ENCODE results near the gene HSPA12B. TPM values are rescaled to one million over a fixed set of nuclear protein-coding genes. Genes with fewer than 3 reads are reported as not detected.

The HSPA12B gene
- total RNA-seq, 1 experiment from 2014 or later = not detected

DNA sequence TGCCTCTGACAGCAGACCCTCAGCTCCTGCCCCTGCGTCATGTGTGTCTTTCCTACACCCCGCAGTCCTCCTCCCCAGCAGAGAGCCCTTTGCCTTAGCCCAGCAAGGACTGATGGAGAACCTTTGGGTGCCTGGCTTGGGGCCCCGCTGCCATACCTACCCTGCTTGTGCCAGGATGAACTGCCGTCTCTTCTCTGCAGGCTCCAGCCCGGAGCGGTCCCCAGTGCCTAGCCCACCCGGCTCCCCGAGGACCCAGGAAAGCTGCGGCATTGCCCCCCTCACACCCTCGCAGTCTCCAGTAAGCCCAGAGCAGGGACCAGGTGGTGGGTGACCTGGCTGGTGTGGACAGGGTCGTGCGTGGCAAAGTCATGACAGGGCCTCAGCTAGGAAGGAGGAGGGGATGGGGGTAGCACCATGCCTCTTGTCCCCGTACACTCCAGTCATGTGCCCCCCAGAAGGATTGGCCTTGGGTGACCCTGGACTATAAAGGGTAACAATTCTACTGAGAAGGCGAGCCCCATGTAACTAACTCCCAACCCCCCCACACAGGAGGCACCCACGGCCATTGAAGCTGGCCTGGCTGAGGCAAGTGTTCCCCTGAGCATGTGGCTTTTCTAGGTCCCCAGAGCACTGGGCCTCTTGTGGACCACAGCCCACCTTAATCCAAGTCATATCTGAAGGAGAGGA, 8.3 kb downstream of the HSPA12B start:
- Mint-ChIP-seq H3K27ac (ENCODE audit: unreplicated experiment) (no peak overlapping the region), H3K9me3 (ENCODE audit: unreplicated experiment) (no peaks in the 10 kb centered on the region)
- POLR2A ChIA-PET = no interaction called here

DNA sequence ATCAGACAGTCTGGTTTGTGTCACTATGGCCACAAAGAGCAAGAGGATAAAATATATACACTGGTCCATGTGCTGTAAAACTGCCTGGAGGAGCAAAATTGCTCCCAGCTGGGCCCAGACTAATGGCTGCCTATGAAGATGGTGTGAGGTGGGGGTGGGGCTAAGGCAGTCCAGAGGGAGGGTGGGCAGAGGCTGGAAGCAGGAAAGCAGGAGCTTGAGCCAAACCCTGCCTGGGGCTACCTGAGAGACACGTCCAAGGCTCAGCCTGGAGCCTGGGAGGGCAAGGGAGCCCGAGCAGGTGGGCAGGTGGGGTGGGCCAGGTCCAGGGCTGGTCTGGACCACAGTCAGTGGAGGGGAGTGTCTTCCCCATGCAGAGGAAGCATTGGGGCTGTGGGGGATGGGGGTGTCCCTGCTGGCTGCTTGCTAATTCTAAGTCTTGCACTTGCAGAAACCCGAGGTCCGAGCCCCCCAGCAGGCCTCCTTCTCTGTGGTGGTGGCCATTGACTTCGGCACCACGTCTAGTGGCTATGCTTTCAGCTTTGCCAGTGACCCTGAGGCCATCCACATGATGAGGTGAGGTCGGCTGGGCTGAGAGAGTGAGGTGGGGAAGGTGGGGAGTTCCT, 9.5 kb downstream of the HSPA12B start:
- no TSS peak for BruUV-seq (replicated peaks)
- H3K9me3 Mint-ChIP-seq (ENCODE audit: unreplicated experiment) = no peaks in the 10 kb centered on the region
- H3K4me1 ChIP-seq = peaks cover 4% of the 10 kb centered on the region
- H3K9me3 ChIP-seq = no peaks in the 10 kb centered on the region
- no peaks in the 10 kb centered on the region for H3K27me3 ChIP-seq (replicated peaks; ENCODE audit: control insufficient read depth, insufficient read depth, low read length)
- TF ChIP-seq, protein P1, sequence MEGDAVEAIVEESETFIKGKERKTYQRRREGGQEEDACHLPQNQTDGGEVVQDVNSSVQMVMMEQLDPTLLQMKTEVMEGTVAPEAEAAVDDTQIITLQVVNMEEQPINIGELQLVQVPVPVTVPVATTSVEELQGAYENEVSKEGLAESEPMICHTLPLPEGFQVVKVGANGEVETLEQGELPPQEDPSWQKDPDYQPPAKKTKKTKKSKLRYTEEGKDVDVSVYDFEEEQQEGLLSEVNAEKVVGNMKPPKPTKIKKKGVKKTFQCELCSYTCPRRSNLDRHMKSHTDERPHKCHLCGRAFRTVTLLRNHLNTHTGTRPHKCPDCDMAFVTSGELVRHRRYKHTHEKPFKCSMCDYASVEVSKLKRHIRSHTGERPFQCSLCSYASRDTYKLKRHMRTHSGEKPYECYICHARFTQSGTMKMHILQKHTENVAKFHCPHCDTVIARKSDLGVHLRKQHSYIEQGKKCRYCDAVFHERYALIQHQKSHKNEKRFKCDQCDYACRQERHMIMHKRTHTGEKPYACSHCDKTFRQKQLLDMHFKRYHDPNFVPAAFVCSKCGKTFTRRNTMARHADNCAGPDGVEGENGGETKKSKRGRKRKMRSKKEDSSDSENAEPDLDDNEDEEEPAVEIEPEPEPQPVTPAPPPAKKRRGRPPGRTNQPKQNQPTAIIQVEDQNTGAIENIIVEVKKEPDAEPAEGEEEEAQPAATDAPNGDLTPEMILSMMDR (IDR thresholded peaks at IDR 0.05; ENCODE audit: insufficient read depth in 1 of 2, low read depth in 1 of 2, low read length in 1 of 2, severe bottlenecking in 1 of 2, unreplicated experiment in 1 of 2) = no peak
- no peak overlapping the region for H3K4me3 ChIP-seq (ENCODE audit: low read depth, low read length)
- H3K27me3 Mint-ChIP-seq (ENCODE audit: insufficient read depth, unreplicated experiment) = no peaks in the 10 kb centered on the region
- no peak overlapping the region for H3K4me3 Mint-ChIP-seq (ENCODE audit: unreplicated experiment)
- ChIA-PET CTCF (interaction anchor here (1.0 kb wide), 1 partner anchor 8 kb away, joined by 5 read pairs; no protein-coding TSS in a partner anchor), POLR2A (no interaction called here)
- H3K36me3 ChIP-seq (ENCODE audit: control insufficient read depth, insufficient read depth, low read length) = no peaks in the 10 kb centered on the region
- DNase-seq = no peak
- intact Hi-C loops (cut with micrococcal nuclease; ENCODE audit: unreplicated experiment) = no loop called here
- peaks cover 26% of the 10 kb centered on the region for H3K4me1 Mint-ChIP-seq (ENCODE audit: low read depth, unreplicated experiment)
- H3K27ac Mint-ChIP-seq (ENCODE audit: unreplicated experiment) = no peak overlapping the region
- no peaks in the 10 kb centered on the region for H3K36me3 Mint-ChIP-seq (ENCODE audit: insufficient read depth, unreplicated experiment)

More for the DNA sequence above, 8.3 kb downstream of the HSPA12B start:
- peaks cover 26% of the 10 kb centered on the region for H3K4me1 Mint-ChIP-seq (ENCODE audit: low read depth, unreplicated experiment)
- no peak overlapping the region for H3K4me3 Mint-ChIP-seq (ENCODE audit: unreplicated experiment)
- no peaks in the 10 kb centered on the region for H3K9me3 ChIP-seq
- TF ChIP-seq, protein P1 (IDR thresholded peaks at IDR 0.05; ENCODE audit: insufficient read depth in 1 of 2, low read depth in 1 of 2, low read length in 1 of 2, severe bottlenecking in 1 of 2, unreplicated experiment in 1 of 2) = no peak
- H3K4me1 ChIP-seq = peaks cover 5% of the 10 kb centered on the region
- no peaks in the 10 kb centered on the region for H3K36me3 Mint-ChIP-seq (ENCODE audit: insufficient read depth, unreplicated experiment)
- H3K36me3 ChIP-seq (ENCODE audit: control insufficient read depth, insufficient read depth, low read length) = no peaks in the 10 kb centered on the region
- no peak for DNase-seq
- H3K27me3 Mint-ChIP-seq (ENCODE audit: insufficient read depth, unreplicated experiment) = no peaks in the 10 kb centered on the region
- H3K4me3 ChIP-seq (ENCODE audit: low read depth, low read length) = no peak overlapping the region
- H3K27me3 ChIP-seq (replicated peaks; ENCODE audit: control insufficient read depth, insufficient read depth, low read length) = no peaks in the 10 kb centered on the region
- intact Hi-C loops (cut with micrococcal nuclease; ENCODE audit: unreplicated experiment) = no loop called here
- CTCF ChIA-PET = interaction anchor here (1.0 to 1.5 kb wide), 2 partner anchors 9 kb away, joined by 5 read pairs; no protein-coding TSS in a partner anchor
- BruUV-seq (replicated peaks) = no TSS peak

DNA sequence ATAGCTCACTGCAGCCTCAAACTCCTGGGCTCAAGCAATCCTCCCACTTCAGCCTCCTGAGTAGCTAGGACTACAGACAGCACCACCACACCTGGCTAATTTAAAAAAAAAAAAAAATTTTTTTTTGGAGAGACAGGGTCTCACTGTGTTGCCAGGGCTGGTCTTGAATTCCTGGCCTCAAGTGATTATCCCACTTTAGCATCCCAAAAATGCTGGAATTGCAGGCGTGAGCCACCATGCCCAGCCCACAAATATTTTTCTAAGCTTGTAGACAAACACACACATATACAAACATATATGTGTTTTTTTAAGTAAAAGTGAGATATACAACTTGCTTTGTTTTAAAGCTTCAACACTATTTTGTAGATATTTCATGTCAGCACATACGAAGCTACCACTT, 10.8 kb downstream of the HSPA12B start:
- intact Hi-C loops (cut with micrococcal nuclease; ENCODE audit: unreplicated experiment) = no loop called here
- ChIA-PET CTCF (interaction anchor here (0.7 kb wide), 1 partner anchor 75 kb away, joined by 3 read pairs; no protein-coding TSS in a partner anchor), POLR2A (no interaction called here)
- Mint-ChIP-seq H3K27me3 (ENCODE audit: insufficient read depth, unreplicated experiment) (no peaks in the 10 kb centered on the region), H3K27ac (ENCODE audit: unreplicated experiment) (no peak overlapping the region), H3K36me3 (ENCODE audit: insufficient read depth, unreplicated experiment) (no peaks in the 10 kb centered on the region), H3K4me1 (ENCODE audit: low read depth, unreplicated experiment) (peaks cover 17% of the 10 kb centered on the region), H3K9me3 (ENCODE audit: unreplicated experiment) (no peaks in the 10 kb centered on the region), H3K4me3 (ENCODE audit: unreplicated experiment) (no peak overlapping the region)
- no peak overlapping the region for H3K4me3 ChIP-seq (ENCODE audit: low read depth, low read length)
- H3K9me3 ChIP-seq = no peaks in the 10 kb centered on the region
- TF ChIP-seq, protein P1 (IDR thresholded peaks at IDR 0.05; ENCODE audit: insufficient read depth in 1 of 2, low read depth in 1 of 2, low read length in 1 of 2, severe bottlenecking in 1 of 2, unreplicated experiment in 1 of 2) = no peak
- H3K4me1 ChIP-seq = peaks cover 1% of the 10 kb centered on the region
- BruUV-seq (replicated peaks) = no TSS peak
- H3K36me3 ChIP-seq (ENCODE audit: control insufficient read depth, insufficient read depth, low read length) = no peaks in the 10 kb centered on the region
- no peak for DNase-seq
- no peaks in the 10 kb centered on the region for H3K27me3 ChIP-seq (replicated peaks; ENCODE audit: control insufficient read depth, insufficient read depth, low read length)

Measured in Caco-2 (cell line).